Suprapubic skin (tissue), 4 donors: ENCODE results near the gene RNF114.

Experiments
- EP300 ChIP-seq: sonication (generic); formaldehyde crosslinking; IDR thresholded peaks from one replicate; pipeline ENCODE4 v1.6.1; 2017; ENCODE audit warnings: antibody characterized with exemption
- POLR2A ChIP-seq, 2 donors: fragments of 450-650 bp; IDR thresholded peaks; one replicate each; pipeline ENCODE4 v1.6.1; 2017; ENCODE audit warnings: antibody characterized with exemption in 2 of 2, mild to moderate bottlenecking in 2 of 2, moderate library complexity in 2 of 2
- POLR2AphosphoS5 ChIP-seq, 3 donors: sonication (generic); formaldehyde crosslinking; IDR thresholded peaks; one replicate each; pipeline ENCODE4 v1.6.1; 2017; ENCODE audit warnings: antibody characterized with exemption in 3 of 3
- TF ChIP-seq, protein P1 (sequence below), 2 donors: fragments of 200-600 bp in 1 of 2; fragments of 450-650 bp in 1 of 2; sonication (generic) in 1 of 2; IDR thresholded peaks; one replicate each; pipeline ENCODE4 v1.5.1; 2016 to 2019; ENCODE audit warnings: antibody characterized with exemption in 2 of 2, mild to moderate bottlenecking in 1 of 2, moderate library complexity in 1 of 2

DNA sequence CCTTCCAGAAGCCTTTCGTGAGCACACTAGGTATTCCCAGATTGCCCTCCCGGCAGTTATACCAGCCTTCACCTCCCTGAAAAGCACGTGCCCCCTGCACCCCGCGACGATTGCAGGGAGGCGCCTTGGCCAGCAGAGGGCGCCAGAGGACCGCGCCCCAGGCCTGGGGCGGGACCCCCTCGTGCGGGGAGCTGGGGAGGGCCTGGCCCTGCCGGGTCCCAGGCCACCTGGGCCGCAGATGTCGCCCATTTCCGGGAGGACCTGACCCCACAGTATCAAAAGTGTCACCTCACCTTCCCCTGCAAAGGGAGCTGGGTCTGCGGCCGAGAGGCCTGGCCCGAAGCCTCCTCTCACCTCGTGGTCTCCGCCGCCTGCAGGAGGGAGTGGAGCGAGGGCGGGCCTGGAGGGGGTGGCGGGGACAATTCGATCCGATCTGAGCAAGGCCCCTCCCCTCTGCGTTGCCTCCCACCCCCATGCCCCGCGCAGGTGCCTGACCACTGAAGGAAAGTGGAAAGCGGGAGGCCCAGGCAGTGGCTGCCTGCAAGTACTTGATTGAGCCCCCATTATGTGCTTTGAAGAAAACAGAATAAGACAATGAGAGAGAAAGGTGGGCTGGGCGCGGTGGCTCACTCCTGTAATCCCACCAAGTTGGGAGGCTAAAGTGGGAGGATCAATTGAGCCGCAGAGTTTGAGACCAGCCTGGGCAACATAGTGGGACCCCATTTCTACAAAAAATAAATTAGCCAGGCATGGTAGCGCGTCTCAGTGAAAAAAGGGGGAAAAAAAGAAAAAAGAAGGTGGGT, 43.0 kb downstream of the RNF114 start:
- TF ChIP-seq, protein P1, sequence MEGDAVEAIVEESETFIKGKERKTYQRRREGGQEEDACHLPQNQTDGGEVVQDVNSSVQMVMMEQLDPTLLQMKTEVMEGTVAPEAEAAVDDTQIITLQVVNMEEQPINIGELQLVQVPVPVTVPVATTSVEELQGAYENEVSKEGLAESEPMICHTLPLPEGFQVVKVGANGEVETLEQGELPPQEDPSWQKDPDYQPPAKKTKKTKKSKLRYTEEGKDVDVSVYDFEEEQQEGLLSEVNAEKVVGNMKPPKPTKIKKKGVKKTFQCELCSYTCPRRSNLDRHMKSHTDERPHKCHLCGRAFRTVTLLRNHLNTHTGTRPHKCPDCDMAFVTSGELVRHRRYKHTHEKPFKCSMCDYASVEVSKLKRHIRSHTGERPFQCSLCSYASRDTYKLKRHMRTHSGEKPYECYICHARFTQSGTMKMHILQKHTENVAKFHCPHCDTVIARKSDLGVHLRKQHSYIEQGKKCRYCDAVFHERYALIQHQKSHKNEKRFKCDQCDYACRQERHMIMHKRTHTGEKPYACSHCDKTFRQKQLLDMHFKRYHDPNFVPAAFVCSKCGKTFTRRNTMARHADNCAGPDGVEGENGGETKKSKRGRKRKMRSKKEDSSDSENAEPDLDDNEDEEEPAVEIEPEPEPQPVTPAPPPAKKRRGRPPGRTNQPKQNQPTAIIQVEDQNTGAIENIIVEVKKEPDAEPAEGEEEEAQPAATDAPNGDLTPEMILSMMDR (IDR thresholded peaks at IDR 0.05): peak; percentile 98 to 99
- TF ChIP-seq POLR2A (IDR thresholded peaks at IDR 0.05): no peak
- TF ChIP-seq POLR2AphosphoS5 (IDR thresholded peaks at IDR 0.05): no peak
- TF ChIP-seq EP300: no peak
